ENCODE results near the gene SH3YL1. TPM values are rescaled to one million over a fixed set of nuclear protein-coding genes. Genes with fewer than 3 reads are reported as not detected.
A peak's percentile ranks its signal among the peaks of the same experiment; 100 is the strongest.

Gene SH3YL1
- total RNA-seq, 1 donor from 2014 or later = 53.4 TPM

- DNase-seq (ENCODE audit: low spot score) = no peak
These were observed 79.1 kb downstream of the SH3YL1 start for GRCh38 chr2:184695-185094.

GRCh38 chr2:182509-183122, 81.2 kb downstream of the SH3YL1 start:
- DNase-seq (ENCODE audit: low spot score) = no peak

DNA sequence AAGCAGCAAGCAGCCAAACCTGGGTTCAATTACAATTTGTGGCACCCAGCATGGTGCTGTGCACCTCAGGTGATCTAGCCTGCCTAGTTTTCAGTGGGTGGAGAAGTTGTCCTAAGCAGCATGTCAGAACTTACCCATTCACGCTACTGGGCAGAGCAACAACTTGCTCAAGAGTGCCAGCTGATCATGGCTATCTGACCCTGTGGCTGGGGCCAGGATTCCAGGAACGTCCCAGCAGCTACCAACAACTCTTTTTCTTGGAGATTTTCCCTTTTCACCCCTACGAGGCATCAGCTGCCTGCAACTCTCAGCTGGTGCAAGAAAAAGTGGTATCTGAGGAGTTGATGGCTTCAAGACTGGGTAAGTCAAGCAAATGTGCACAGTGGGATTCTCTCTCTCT, 83.5 kb downstream of the SH3YL1 start:
- no peak for DNase-seq (ENCODE audit: low spot score)

DNA sequence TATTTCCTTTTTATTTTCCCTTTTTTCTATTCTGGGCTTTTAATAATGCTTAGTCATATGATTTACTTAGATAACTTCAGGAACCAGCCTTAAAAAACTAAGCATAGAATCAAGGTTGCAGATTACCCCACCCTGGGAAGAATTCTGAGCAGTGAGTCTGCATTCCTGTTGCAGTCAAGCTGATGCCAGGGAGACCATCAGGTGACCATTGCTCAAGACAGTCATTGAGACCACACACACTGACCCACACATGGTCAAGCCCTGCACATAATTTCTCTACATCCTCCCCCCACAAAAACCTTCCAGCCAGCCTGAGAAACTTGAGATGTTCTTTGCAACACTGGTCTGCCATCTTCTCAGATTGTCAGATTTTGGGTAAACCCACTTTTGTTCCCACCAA, 83.9 kb downstream of the SH3YL1 start:
- DNase-seq (ENCODE audit: low spot score) = no peak

- DNase-seq (ENCODE audit: low spot score) = no peak
These were observed 86.1 kb downstream of the SH3YL1 start for GRCh38 chr2:177733-178132.

GRCh38 chr2:176917-177316, 86.9 kb downstream of the SH3YL1 start:
- peak; percentile 52 for DNase-seq (ENCODE audit: low spot score)

- DNase-seq (ENCODE audit: low spot score) = peak; percentile 82
These were observed 87.7 kb downstream of the SH3YL1 start for GRCh38 chr2:175880-176820.

DNA sequence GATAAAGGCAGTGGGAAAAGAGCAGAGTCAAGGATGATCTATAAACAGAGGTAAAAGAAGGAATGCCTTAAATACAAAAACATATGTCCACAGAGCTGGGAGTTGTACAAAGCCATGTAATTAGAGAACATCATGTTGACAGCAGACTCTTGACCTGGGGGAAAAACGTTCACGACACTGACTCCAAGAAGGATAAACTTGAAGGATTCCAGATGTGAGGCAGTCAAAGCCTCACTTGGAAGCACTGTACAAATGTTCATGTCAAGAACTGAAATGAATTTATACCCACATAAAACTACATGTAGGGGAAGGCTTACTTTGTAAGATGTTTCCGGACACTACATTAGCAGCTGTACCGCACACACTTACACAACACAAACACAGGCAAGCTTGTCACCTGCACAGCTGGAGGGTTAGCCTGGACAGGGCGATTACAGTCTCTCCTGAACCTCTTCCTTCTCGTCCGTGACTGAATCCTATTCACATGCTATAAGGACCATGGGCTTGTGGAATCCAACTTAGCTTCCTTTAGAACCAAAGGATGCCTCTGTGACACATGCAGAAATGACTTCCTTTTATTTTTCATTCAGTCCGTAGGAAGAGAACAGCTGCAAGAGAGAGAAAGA, 88.6 kb downstream of the SH3YL1 start:
- DNase-seq (ENCODE audit: low spot score) = peak; percentile 88

GRCh38 chr2:172120-172519, 91.7 kb downstream of the SH3YL1 start:
- peak; percentile 13 for DNase-seq (ENCODE audit: low spot score)

DNA sequence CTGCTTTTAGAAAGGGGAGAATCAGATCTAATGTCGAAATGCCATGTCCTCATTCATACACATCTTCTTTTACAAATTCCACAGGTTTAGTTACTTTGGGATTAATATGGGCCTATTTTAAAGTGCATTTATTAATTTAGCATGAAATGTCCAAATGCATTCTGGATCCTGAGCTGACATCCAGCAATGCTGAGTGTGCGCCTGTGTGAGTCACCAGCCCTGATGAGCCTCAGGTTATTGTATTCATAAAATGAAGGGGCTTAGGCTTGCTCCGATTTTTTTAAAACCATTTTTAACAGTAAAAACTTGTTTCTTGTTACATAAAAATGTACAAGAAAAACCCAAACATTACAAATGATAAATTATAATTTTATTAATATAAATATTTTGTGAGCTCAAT, 94.1 kb downstream of the SH3YL1 start:
- DNase-seq (ENCODE audit: low spot score) = no peak

Other genes with a start within 250 kb of the SH3YL1 start
- gene FAM110C, start 217.5 kb downstream of the SH3YL1 start, total RNA-seq (ENCODE audit: insufficient read depth, low replicate concordance) = 7.7 TPM
- 99.7 TPM for gene ACP1, start 915 bp upstream of the SH3YL1 start, total RNA-seq (ENCODE audit: insufficient read depth, low replicate concordance)
- gene ALKAL2, start 24.1 kb upstream of the SH3YL1 start, total RNA-seq (ENCODE audit: insufficient read depth, low replicate concordance) = not detected

All from umbilical cord (tissue), 2 donors.